OCI-LY1 (cell line): ENCODE measurements around the gene DVL1.

ENCODE experiments used
- CTCF ChIP-seq: fragments of 200-600 bp; sonication (generic), shearing (Covaris generic); IDR thresholded peaks from 2 replicates; pipeline ENCODE4 v1.5.1; 2017; ENCODE audit warnings: mild to moderate bottlenecking, antibody characterized with exemption, low read length, moderate library complexity, mixed read lengths
- EZH2 ChIP-seq: fragments of 200-600 bp; sonication (generic), shearing (Covaris generic); IDR thresholded peaks from 2 replicates; pipeline ENCODE4 v1.8.0; 2017; ENCODE audit warnings: borderline replicate concordance, mixed run types, mild to moderate bottlenecking, antibody characterized with exemption, low read length, moderate library complexity, mixed read lengths

GRCh38 chr1:1361982-1362423 lies 12.8 kb upstream of the DVL1 start:
- TF ChIP-seq CTCF = no peak
- TF ChIP-seq EZH2 = no peak
